GM18867 (cell line): ENCODE data around the gene REEP1.

ENCODE experiments used
- ATAC-seq: cut with Tn5 transposase; IDR thresholded peaks from one replicate; pipeline ENCODE4 v1.9.1; 2021; ENCODE audit warnings: mild to moderate bottlenecking, moderate library complexity; ENCODE audit not compliant: unreplicated experiment

REEP1 gene

GRCh38 chr2:86226636-86227520 lies 110.5 kb downstream of the REEP1 start:
- no peak for ATAC-seq

- no peak for ATAC-seq
These were observed 111.4 kb downstream of the REEP1 start for GRCh38 chr2:86226070-86226469.

GRCh38 chr2:86225581-86225980 lies 111.8 kb downstream of the REEP1 start:
- peak; percentile 74 for ATAC-seq

GRCh38 chr2:86224645-86225355 lies 112.6 kb downstream of the REEP1 start:
- ATAC-seq, result no peak

GRCh38 chr2:86223927-86224560 lies 113.4 kb downstream of the REEP1 start:
- ATAC-seq, result no peak

GRCh38 chr2:86223140-86223926 lies 114.1 kb downstream of the REEP1 start:
- no peak for ATAC-seq

- ATAC-seq, result no peak
These were observed 116.3 kb downstream of the REEP1 start for GRCh38 chr2:86221066-86221684.

- no peak for ATAC-seq
These were observed 117.5 kb downstream of the REEP1 start for GRCh38 chr2:86219896-86220295.

- no peak for ATAC-seq
These were observed 119.3 kb downstream of the REEP1 start for GRCh38 chr2:86218124-86218523.

- no peak for ATAC-seq
These were observed 120.6 kb downstream of the REEP1 start for GRCh38 chr2:86216575-86217555.

- no peak for ATAC-seq
These were observed 123.0 kb downstream of the REEP1 start for GRCh38 chr2:86214503-86214832.

- ATAC-seq, result no peak
These were observed 123.5 kb downstream of the REEP1 start for GRCh38 chr2:86213699-86214502.

- ATAC-seq, result no peak
These were observed 124.4 kb downstream of the REEP1 start for GRCh38 chr2:86213056-86213455.

- ATAC-seq, result no peak
These were observed 125.6 kb downstream of the REEP1 start for GRCh38 chr2:86211796-86212188.

- no peak for ATAC-seq
These were observed 126.2 kb downstream of the REEP1 start for GRCh38 chr2:86211033-86211795.

GRCh38 chr2:86204458-86204857 lies 133.0 kb downstream of the REEP1 start:
- no peak for ATAC-seq

- no peak for ATAC-seq
These were observed 133.8 kb downstream of the REEP1 start for GRCh38 chr2:86203614-86204013.

- no peak for ATAC-seq
These were observed 134.7 kb downstream of the REEP1 start for GRCh38 chr2:86202702-86203101.
